OCI-M2 (cell line): ENCODE results near the gene KRTAP17-1.
"Not testable (repeated sequence)": the region's sequence is repeated elsewhere in the genome, so short reads cannot be mapped to it uniquely, and the experiment has no call there.

Source experiments
- DNase-seq: peaks from one replicate; lab custom pipeline; 2025; ENCODE audit not compliant: unreplicated experiment; lab: John Stamatoyannopoulos, UW

Gene KRTAP17-1, protein sequence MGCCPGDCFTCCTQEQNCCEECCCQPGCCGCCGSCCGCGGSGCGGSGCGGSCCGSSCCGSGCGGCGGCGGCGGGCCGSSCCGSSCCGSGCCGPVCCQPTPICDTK

DNA sequence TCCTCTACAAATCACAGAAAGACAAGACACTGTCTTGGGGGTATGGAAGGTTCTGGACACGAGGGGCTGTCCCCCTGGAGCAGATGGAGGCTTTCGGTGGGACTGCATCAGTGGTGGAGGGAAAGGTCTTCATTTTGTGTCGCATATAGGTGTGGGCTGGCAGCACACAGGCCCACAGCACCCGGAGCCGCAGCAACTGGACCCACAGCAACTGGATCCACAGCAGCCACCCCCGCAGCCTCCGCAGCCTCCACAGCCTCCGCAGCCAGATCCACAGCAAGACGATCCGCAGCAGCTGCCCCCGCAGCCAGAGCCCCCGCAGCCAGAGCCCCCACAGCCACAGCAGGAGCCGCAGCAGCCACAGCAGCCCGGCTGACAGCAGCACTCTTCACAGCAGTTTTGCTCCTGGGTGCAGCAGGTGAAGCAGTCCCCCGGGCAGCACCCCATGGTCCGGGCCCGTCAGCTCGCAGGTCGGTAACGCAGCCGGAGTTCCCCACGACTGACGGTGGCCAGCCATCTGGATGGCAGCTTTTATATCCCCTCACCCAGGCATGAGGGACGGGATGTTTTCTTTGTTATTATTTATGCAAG is at the start of gene KRTAP17-1:
KRTAP17-1 (minus strand) TSS at position 507 of the 591 bp plus-strand sequence; CDS start at position 447, 60 bp downstream.
- no peak for DNase-seq

DNA sequence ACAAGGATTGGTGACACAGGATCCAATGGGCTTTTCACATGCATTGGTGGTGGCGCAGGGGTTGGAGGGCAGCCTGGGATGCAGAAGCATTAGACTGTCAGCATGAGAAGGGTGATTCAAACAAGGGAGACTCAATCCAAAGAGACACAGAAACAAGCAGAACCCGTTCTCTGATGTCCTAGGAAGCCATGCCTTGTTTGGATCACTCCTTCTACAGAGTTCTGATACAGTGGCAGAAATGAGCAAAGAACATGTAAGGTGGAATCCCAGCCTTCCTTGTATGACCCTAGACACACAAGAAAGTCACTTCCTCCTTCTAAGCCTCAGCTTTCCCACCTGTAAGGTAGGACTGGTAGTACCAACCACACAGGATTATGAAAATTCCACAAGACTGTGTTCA is 48.4 kb upstream of the KRTAP17-1 start:
- no peak for DNase-seq

DNA sequence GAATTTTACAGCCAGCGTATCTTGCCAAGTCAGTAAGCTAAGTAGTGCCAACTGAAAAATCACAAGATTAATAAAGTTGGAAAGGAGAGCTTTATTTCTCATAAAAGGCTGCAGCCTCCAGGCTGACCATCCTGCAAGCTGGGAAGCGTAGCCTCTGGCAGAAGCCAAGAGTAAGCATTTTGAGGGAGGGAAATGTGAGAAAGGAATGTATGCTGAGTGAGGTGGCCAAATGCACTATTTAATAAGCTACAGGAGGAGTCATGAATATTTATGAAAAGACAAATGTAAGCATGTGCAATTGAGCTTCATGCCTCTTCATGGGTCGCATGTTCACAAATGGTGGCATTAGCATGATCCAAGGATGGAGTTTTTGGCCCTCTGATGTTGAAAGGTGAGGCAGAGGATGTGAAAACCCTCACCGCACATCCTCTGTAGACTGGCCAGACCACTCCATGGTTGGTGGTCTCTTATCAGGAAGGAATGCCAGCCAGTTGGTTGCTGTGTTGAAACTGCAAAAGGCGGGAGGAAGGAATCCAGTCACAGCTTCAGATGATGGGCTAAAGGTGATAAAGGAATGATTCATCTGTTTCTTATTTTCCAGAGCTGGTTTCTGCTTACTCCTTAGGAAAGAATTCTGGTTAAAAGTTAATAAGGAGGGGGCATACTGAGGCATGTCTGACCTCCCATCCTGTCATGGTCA is 44.9 kb upstream of the KRTAP17-1 start:
- DNase-seq = no peak

DNA sequence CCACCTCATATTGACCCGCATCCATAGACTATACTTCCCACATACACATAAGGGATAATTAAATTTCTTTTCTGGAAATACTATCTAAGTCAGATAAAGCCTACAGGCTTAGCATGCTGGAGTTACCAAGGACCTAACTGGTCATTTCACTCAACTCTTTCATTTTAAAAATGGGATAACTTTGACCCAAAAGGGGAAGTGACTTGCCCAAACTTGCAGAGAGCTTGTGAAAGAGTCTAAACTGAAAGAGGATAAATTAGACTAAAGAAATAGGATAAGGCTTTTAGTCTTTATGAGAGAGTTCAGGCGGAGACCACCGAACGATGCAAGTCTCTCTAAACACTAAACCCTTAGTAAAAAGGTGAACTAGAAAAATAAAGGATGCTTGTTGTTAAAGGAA is 39.0 kb upstream of the KRTAP17-1 start:
- DNase-seq = no peak

DNA sequence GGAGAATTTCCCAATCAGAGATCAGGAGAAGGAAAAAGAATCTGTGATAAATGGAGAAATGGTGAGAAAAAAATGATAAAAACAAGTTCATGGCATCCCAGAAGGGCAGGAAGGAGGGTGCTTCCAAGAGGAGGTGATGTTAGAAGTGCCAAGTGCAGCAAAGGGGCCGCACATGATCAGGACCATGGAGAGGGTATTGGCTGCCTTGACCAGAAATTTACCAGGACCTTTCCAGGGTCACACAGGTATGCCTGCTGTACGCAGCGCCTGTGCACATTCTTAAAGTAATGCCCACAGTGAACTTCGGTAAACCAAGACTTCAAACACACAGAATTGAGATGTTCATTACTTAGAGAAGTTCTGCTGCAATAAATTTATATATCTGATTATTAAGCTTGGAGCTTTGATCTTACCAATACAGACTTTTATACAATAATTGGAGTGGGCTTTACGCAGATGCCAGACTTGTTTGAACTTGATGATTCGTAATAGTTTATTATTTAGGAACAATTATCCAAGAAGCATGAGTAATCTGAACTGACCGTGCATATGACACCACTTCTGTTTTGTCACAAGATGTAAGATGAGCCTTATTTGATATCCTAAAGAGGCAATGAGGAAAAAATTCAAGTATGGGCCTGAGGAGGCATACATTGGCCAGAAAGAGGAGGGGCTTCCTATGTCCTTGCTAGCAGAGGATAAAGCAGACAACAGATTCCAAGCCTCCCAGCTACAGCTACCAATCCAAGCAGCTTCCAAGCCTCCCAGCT is 37.3 kb upstream of the KRTAP17-1 start:
- DNase-seq = no peak

DNA sequence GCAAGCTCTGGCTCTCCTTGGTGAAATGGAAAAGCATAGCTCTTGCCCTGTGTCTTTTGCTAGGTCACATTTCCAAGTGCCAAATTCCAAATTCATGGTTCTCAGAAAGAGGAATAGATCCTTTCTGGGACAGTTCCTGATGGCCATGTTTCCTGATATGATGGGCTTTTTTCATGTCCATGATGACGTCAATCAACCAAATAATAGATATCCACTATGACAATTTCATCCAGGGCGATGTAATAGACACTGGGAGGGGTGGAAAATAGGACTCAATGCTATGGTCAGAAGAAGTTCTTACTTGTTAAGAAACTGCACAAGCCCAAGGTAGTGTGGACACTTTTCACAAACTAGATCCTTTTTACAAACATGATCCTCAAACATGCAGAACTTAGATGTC is 35.7 kb upstream of the KRTAP17-1 start:
- DNase-seq = no peak

DNA sequence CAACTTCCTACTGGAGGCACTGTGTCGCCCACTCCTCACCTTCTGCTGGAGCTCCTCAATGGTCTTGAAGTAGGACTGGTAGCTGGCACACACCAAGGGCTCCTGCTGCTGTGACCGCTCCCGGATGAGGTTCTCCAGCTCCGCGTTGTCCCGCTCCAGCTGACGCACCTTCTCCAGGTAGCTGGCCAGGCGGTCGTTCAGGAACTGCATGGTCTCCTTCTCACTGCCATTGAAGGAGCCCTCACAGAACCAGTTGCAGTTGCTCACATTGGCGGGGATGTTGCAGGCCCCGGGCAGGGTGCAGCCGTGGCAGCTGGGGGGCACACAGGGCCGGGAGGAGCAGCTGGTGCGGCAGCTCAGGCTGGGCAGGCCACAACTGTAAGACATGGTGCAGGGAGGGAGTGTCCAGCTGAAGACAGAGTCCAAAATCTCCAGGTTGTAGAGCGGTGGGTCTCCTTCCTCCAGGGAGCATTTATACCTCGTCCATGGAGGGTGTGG is 34.9 kb upstream of the KRTAP17-1 start, which contains the start of gene KRT33A:
KRT33A (minus strand) TSS at position 448 of the 498 bp plus-strand sequence; CDS start at position 387, 61 bp downstream.
- DNase-seq = not testable (repeated sequence)

DNA sequence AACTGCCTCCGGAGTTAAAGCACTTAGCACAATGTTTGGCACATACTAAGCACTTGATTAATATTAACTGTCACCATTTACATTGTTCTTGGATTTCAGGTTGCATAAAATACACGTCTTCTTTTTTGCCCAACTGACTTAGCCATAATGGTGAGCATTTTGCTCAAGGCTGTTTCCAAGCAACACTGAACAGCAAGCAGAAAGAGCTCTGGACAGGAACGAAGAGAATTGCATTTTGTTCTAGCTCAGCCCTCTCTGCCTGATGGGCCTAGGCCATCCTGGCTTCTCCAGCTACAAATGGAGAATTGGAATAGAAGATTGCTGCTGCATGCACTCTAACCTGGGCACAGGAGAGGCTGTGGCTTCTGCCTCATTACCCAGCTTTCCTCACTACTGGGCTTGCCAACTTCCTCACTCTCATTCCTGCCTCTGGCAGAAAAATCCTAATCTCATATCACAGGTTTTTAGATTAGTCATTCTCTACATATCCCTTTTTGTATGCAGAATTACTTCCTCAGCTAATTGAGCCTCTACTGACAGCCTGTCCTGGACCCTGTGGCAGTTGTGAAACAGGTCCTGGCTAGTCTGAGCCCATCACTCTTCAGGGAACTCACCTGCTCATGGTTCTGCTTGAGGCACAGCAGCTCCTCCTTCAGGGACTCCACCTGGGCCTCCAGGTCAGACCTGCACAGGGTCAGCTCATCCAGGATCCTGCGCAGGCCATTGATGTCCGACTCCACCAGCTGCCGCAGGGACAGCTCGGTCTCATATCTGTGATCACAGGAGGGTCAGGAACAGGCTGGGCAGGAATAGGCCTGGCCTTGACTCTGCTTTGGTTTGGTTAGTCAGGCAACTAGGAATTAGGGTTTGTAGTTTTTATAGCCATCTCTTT is 32.6 kb upstream of the KRTAP17-1 start:
- DNase-seq = no peak

DNA sequence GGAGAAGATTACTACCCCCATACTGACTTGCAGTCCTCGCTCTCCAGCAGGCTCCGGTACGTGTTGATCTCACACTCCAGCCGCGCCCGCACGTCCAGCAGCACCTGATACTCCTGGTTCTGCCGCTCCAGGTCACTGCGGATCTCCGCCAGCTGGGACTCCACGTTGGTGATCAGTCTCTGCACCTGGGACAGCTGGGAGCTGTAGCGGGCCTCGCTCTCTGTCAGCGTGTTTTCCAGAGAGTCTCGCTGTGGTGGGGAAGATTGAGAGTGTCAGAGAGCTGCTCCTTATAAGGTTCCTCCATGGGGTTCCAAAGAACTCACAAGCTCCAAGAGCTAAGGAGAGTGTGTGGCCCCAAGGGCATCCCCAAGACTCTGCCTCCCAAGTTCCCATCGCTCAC is 30.9 kb upstream of the KRTAP17-1 start:
- DNase-seq = not testable (repeated sequence)

DNA sequence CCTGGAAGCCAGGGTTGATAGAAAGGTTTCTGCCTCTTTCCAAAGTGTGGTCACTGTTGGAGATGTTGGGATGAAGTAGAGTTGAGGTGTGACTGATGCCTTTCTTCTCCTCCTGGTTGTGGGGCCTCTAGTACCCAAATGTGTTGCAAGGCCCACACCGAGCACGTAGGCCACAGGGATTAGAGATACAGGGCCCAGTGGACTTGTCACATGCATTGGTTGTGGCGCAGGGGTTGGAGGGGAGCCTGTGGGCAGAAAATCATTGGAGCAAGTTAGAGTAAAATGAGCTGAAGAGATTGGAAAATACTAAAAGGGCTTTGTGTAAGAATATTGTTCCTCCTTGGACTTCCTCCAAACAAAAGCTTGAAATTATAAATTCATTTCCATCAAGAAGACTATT is 30.5 kb upstream of the KRTAP17-1 start:
- no peak for DNase-seq

DNA sequence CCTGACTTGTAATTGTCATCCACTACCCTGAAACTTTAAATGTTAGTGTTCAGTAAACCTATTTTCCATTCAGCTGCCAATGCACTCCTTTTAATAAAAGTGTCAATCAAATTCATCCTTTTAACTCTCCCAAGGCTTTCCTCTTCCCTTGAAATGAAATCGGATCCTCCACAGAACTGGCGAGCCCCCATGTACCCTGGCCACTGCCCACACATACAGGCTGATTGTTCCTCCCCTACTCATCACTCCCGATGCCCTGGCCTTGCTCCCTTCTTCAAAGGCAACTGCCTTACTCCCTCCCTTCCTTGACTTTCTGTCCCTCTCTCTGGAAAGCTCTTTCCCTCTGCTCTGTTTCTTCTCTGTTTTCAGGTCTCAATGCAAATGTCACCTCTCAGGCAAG is 27.5 kb upstream of the KRTAP17-1 start:
- no peak for DNase-seq

DNA sequence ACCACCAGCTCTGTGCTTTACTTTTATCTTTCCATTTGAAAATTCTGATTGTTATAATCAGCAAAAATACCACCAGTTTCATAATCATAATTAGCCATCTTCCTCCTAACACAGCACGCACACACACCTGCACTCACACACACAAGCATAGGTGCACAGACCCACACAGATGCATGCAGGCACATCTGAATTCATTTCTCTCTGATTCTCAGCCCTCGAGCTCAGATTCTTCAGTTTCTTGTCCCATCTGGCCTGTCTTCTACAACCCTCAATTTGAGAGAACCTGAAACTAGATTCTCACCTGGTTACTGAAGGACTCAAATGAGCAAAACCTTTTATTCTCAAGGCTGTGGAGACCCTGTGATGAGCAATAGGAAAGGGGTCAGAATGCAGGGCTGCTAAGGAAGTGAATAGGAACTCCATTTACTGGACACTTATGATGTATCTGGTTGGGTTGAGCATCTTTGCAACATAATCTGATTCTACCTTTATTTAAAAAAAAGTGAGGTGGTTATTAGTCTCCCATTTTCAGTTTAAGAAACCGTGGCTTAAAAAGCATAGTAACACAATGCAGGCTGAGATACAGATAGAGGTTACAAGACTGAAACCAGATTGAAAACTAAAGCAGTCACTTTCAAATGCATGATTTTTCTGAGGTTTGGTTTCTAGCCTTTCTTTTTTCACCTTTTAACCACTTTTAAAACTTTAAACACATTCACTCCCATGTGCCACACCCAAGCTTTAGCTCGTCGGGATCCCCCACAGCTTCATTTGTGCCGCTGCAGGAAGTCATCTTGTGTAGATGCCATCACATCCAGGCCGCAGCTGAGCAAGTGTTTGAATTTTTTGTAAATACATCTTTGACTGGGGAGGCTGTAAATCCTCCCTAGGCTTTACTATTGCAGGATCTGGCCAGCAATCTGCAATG is 25.7 kb upstream of the KRTAP17-1 start:
- DNase-seq = no peak

DNA sequence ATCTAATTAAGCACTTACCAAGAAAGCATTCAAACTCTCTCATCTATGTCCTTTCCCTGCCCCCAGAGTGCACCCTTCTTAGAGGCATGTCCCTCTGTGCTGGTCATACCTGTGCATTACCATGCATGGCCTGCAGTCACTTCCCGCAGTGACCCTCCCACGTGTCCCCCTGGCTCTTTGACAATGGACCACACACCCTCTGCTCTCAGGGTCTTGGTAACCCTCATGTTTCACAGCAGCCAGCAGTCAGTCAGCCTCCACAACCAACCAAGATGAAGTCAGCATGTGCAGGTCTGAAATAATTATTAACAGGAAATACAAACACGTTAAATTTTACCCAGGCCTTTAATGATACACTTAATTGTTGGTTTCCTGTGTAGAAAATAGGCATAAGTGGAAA is 25.0 kb upstream of the KRTAP17-1 start:
- DNase-seq = no peak

DNA sequence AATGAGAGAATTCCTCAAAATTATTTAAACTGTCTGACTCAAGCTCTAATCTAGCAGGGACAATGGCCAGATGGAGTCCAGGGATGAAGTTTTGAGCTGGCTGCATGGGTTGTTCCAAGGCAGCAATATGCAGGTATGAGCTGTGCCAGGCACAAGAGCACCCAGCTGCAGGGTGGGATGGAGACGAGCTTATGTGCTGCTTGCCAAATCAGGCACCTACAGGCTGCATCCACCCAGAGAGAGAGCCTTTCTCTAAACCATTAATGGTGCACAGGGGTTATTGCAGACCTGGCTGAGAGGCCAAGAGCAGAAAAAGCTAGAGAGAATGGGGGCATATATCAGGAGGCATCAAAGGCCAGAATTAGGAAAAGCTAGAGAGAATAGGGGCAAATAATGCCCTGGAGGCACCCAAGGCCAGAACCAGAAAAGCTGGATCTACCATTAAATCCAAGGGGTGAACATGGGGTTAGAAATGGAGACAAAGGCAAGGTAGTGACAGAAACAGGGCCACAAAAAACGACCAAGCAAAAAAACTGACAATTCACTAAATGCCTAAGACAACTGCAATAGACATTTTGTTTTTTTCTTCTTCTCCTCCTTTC is 24.2 kb upstream of the KRTAP17-1 start:
- no peak for DNase-seq

DNA sequence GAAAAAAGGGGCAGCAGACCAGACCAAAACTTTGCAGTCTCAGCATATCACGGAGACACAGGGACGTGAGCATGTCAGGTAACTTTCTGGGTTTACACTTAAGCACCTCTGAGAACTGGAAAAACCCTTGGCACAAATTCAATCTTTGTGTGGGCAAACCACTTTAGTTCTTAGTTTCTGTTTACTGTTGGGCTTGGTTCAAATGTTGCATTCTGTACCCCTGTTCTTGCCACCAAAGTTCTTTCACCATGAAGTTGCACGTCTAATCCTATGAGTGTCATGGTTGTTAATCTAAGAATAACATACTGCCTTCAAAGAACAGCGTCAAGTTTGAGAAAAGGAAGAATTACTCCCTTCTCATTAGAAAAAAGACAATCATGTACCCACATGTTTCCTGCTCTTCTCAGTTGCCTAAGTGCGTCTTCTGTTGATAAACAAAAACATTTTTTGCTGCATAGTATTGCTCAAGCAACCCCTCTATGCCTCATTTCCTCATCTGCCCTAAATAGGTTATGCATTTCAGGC is 23.5 kb upstream of the KRTAP17-1 start:
- DNase-seq = no peak

DNA sequence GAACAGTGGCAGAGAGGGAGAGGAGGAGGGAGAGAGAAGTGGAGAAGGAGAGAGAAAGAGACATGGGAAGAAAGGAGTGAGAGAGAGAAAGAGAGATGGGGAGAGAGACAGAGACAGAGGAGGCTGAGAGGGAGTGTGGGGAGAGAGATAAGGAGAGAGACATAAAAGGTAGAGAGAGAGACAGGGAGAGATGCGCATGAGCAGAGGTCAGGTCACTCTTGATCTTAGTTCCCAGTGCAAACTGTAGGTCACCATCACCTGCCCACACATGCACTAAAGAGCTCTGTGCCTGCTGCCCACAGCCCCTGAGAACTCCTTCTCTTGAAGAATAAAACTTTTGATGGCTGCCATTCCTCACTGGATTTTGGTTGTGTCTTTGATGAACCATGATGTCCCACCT is 20.2 kb upstream of the KRTAP17-1 start:
- no peak for DNase-seq

DNA sequence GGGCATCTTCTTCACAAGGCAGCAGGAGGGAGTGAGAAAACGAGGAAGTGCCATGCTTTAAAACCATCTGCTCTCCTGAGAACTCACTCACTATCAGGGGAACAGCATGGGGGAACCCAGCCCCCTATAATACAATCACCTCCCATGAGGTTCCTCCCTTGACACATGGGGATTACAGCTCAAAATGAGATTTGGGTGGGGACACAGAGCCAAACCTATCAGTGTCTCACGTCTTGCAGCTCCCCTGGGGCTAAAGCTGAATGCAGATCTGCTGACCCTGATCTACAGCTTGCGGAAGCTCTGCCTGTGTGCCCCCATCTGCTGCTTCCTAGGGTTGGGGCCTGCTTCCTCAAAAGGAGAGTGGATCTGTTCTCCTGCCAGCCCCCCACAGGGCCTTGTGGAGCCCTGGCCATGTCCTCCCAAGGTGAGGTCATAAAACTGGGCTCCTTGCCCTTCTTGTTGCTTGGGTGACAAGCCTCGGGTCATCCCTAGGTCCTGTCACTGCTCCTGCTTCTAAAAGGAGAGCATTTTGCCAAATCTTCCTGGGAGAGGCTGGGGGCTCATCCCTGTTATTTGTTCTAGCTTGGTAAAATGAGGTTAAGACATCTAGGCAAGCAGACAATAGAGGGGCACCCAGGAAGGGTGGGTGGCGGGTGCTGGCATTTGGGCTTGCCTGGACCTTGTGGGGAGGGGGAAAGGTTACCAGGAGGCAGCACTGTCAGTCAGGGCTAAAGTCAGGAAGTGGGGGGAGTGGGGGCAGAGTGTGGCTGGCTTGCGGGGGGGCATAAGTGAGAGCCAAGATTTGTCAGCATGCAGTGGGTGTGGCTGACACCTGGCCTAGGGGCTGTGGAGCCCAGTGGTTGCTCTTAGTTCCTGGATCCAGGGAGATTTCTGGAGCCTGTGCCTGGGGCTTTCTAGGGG is 19.1 kb upstream of the KRTAP17-1 start:
- no peak for DNase-seq

DNA sequence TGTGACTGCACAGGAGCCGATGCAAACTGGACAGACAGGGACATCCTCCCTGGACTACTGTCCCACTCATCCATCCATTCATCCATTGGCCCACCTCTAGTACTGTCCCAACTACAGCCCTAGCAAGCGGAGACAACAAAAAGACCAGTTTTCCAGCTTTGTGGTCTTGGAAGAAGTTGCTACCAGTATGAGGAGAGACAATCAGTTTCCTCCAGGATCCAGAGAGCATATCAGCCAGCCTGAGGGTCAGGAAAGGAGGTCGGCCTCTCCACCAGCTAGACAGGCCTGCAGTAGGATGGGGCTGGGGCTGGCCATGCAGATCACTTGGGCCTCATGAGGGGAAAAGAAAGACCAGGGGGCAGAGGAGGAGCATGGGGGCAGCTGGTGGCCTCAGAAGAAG is 18.3 kb upstream of the KRTAP17-1 start:
- no peak for DNase-seq
